Measurements from ENCODE around the gene MMP2.
A peak's percentile ranks its signal among the peaks of the same experiment; 100 is the strongest.

DNA sequence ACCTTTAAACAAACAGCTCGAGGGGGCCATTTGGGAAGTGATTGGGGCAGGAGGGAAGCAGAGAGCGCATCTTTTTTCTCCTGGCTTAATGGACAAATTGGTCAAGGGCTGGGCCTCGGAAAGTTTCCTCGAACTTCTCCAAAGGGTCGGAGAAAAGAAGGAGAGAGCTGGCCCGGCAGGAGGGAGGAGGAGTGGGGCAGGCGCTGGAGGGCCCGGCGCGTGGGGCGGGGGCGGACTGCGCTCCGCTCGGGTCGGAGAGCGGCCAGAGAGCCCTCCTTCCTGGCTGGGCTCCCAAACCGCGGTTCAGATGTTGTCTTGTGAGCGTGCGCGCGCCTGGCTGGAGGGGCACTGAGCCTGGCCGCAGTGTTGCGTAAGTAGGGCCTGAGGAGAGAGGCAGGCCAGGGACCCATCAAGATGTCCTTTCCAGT lies 1.2 kb downstream of the MMP2 start:
- TF ChIP-seq, protein P1, sequence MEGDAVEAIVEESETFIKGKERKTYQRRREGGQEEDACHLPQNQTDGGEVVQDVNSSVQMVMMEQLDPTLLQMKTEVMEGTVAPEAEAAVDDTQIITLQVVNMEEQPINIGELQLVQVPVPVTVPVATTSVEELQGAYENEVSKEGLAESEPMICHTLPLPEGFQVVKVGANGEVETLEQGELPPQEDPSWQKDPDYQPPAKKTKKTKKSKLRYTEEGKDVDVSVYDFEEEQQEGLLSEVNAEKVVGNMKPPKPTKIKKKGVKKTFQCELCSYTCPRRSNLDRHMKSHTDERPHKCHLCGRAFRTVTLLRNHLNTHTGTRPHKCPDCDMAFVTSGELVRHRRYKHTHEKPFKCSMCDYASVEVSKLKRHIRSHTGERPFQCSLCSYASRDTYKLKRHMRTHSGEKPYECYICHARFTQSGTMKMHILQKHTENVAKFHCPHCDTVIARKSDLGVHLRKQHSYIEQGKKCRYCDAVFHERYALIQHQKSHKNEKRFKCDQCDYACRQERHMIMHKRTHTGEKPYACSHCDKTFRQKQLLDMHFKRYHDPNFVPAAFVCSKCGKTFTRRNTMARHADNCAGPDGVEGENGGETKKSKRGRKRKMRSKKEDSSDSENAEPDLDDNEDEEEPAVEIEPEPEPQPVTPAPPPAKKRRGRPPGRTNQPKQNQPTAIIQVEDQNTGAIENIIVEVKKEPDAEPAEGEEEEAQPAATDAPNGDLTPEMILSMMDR (tag by site-specific recombination; IDR thresholded peaks at IDR 0.05), result no peak
- TF ChIP-seq, protein P2, sequence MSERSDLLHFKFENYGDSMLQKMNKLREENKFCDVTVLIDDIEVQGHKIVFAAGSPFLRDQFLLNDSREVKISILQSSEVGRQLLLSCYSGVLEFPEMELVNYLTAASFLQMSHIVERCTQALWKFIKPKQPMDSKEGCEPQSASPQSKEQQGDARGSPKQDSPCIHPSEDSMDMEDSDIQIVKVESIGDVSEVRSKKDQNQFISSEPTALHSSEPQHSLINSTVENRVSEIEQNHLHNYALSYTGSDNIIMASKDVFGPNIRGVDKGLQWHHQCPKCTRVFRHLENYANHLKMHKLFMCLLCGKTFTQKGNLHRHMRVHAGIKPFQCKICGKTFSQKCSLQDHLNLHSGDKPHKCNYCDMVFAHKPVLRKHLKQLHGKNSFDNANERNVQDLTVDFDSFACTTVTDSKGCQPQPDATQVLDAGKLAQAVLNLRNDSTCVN (tag by site-specific recombination; optimal IDR thresholded peaks at IDR 0.05), result peak; percentile 33
- TF ChIP-seq ZSCAN23 (tag by site-specific recombination; IDR thresholded peaks at IDR 0.05) (no peak), SP2 (tag by site-specific recombination; IDR thresholded peaks at IDR 0.05) (peak; percentile 24; the same call in 1 of the 2 replicates)
- TF ChIP-seq, protein P3, sequence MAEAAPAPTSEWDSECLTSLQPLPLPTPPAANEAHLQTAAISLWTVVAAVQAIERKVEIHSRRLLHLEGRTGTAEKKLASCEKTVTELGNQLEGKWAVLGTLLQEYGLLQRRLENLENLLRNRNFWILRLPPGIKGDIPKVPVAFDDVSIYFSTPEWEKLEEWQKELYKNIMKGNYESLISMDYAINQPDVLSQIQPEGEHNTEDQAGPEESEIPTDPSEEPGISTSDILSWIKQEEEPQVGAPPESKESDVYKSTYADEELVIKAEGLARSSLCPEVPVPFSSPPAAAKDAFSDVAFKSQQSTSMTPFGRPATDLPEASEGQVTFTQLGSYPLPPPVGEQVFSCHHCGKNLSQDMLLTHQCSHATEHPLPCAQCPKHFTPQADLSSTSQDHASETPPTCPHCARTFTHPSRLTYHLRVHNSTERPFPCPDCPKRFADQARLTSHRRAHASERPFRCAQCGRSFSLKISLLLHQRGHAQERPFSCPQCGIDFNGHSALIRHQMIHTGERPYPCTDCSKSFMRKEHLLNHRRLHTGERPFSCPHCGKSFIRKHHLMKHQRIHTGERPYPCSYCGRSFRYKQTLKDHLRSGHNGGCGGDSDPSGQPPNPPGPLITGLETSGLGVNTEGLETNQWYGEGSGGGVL (tag by site-specific recombination; IDR thresholded peaks at IDR 0.05), result no peak

All from HEK293 (cell line).